NCI-H2107 treated with DMSO at 0.1 percent for 48 hours (cell line): ENCODE data around the gene SIGLEC9.

Experiments used
- DNase-seq: peaks from one replicate; lab custom pipeline; 2025; ENCODE audit not compliant: unreplicated experiment; lab: John Stamatoyannopoulos, UW

SIGLEC9 gene

DNA sequence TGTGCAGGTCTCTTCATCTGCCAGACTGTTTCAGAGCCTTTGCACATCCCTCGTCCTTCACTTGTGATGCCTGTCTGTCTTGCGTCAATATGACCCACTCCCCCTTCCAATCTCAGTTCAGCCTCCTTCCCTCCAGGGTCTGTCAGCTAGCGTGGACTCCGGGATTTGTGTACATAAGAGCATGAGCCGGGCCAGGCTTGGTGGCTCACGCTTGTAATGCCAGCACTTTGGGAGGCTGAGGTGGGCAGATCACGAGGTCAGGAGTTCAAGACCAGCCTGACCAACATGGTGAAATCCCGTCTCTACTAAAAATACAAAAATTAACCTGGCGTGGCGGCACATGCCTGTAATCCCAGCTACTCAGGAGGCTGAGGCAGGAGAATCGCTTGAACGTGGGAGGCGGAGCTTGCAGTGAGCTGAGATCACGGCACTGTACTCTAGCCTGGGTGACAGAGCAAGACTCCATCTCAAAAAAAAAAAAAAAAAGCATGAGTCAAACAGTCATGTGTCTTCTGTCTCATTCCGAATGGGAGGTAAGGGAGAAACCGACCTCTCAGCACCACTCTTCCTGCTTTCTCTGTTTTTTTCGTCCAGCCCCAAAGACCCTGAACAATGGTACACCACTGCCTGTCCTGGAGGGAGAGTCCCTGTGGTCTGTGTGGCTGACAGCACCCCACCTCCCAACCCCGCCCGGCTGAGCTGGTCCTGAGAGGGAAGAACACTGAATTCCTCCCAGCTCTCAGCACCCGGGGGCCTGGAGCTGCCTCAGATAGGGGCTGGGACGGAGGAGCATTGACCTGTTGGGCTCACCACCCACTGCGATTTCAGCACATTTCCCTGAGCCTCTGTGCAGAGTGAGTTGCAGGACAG lies 2.4 kb upstream of the SIGLEC9 start:
- no peak for DNase-seq

DNA sequence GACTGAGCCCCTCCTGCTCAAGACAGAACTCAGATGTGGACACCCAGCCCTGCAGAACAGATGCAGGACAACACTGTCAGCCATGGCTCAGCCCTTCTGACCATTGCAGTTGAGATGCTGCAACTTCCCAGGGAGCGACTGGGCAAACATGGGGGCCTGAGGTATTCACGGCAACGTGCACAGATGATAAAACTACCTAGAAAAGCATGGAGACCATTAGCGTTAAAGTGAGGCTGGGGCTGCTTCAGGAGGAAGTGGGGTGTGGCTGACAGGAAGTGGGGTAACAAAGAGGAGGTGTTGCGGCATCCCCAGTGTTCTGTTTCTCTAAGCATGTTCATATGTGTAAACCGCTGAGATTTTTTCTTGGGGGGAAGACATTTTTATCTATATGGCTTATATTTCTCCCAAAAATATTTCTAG lies 1.3 kb upstream of the SIGLEC9 start:
- DNase-seq = no peak

DNA sequence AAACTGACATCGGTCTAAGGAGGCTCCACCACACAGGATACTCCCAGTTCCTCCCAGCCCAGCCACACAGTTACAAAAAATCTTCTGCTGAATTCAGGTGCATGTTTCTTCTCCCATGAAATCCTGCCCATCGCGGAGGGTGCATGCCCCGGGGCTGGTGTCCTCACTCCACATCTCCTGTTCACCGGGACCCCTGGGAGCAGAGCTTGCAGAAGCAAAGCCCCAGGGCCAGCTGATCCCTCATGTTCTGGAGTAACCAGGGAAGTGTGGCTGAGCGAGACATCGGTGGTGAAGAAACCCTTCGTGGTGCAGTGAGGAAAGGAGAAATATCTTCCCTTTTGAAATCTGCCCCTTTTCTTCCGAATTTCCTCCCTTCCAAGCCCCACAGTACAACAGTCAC lies 904 bp upstream of the SIGLEC9 start:
- no peak for DNase-seq

DNA sequence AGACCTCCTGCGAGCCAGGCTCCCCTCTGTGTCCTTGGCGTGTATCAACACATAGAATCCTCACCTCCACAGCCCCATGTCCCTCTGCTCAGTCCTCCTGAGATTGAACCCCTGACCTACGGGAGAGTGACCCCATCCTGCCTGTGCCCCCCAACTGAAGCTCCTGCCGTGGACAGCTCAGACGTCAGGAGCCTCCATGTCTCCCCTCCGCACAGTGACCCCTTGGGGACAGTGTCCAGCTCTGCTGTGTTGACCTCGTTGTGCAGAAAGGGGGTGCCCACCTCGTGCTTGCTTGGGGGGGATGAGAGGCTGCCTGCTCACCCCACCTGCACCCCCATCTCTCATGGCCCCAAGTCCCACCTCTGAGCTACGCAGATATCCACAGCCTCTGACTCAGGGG lies 490 bp upstream of the SIGLEC9 start:
- DNase-seq = no peak

DNA sequence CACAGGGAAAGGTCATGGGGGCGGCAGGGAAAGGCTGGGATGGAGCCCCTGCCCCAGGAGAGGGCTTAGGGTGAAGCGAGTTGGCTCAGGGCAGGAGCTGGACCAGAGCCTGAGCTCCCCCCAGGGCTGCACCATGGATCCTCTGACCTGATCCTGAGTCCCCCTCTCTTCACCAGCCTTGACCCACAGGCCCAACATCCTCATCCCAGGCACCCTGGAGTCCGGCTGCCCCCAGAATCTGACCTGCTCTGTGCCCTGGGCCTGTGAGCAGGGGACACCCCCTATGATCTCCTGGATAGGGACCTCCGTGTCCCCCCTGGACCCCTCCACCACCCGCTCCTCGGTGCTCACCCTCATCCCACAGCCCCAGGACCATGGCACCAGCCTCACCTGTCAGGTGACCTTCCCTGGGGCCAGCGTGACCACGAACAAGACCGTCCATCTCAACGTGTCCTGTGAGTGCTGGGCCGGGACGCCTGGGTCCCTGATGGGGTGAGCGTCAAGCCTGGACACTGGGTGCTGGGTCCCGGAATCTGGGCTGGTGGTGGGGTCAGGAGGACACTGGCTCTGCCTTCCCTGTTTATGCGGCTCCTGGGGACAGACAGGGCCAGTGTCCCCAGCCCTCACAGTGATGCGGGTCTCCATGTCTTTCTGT lies 842 bp downstream of the SIGLEC9 start:
- DNase-seq = no peak

DNA sequence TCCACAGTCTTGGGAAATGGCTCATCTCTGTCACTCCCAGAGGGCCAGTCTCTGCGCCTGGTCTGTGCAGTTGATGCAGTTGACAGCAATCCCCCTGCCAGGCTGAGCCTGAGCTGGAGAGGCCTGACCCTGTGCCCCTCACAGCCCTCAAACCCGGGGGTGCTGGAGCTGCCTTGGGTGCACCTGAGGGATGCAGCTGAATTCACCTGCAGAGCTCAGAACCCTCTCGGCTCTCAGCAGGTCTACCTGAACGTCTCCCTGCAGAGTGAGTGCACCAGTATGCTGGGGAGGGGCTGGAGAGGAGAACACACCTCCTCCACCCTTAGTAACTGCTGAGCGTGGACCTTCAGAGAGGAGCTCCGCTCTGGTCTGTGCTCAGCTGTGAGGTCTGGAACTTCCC lies 2.3 kb downstream of the SIGLEC9 start:
- DNase-seq = no peak

DNA sequence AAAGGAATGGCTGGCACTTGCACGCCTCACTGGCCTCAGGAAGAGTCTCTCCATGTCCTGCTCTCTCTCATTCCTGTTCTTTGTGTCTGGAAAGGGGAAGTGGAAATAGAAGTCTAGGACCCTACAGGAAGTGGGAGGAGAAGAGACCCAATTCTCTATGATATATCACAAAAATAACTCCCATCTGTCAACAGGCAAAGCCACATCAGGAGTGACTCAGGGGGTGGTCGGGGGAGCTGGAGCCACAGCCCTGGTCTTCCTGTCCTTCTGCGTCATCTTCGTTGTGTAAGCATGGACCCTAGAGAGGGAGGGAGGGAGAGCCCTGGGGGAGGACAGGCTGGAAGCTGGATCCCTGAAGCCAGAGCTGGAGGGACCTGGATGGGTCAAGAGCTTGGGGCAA lies 3.0 kb downstream of the SIGLEC9 start:
- no peak for DNase-seq

DNA sequence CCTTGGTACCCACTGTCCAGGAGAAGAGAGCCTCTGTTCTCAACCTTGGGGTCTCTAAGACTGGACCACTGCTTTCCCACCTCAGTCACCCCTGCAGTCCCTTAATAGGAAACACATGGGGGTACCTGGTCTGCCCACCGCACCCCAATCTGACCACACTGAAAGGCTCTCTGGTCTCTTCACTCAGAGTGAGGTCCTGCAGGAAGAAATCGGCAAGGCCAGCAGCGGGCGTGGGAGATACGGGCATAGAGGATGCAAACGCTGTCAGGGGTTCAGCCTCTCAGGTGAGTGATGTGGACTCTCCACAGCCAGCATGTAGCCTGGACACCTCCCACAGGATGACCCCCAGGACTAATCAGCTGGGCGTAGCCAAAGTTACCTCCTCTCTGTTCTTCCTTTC lies 3.5 kb downstream of the SIGLEC9 start:
- DNase-seq = no peak

DNA sequence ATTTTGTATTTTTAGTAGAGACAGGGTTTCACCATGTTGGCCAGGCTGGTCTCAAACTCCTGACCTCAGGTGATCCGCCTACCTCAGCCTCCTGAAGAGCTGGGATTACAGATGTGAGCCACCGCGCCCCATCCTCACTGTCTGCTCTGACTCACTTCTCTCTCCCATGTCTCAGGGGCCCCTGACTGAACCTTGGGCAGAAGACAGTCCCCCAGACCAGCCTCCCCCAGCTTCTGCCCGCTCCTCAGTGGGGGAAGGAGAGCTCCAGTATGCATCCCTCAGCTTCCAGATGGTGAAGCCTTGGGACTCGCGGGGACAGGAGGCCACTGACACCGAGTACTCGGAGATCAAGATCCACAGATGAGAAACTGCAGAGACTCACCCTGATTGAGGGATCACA lies 5.0 kb downstream of the SIGLEC9 start:
- DNase-seq = no peak

DNA sequence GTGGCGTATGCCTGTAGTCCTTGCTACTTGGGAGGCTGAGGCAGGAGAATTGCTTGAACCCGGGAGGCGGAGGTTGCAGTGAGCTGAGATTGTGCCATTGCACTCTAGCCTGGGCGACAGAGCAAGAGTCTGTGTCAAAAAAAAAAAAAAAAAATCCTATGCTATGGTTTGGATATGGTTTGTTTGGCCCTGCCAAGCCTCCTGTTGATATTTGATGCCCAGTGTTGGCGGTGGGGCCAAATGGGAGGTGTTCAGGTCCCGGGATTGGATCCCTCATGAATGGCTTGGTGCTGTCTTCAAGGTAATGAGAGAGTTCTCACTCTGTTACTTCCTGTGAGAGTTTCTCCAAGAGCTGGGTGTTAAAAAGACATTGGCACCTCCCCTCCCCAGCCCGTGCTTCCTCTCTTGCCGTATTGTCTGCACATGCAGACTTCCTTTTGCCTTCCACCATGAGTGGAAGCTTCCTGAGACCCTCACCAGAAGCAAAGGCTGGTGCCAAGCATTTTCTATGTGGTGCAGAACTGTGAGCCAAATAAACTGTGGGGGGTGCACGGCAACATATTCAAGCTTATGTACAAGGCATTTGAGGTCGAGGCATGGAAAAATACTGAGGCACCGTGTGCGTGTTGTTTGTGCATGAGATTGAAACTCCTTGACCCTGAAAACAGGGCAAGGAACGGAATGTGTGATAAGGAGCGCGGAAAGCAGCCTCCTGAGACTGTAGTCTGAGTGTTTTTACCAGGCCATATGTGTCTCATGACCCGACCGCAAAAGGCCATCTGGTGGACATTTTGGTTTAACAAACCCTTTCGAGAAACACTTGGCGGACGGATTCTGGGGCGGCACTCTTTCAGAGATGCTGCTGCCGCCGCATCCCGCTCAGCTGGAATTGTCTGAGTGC lies 7.3 kb downstream of the SIGLEC9 start:
- no peak for DNase-seq

DNA sequence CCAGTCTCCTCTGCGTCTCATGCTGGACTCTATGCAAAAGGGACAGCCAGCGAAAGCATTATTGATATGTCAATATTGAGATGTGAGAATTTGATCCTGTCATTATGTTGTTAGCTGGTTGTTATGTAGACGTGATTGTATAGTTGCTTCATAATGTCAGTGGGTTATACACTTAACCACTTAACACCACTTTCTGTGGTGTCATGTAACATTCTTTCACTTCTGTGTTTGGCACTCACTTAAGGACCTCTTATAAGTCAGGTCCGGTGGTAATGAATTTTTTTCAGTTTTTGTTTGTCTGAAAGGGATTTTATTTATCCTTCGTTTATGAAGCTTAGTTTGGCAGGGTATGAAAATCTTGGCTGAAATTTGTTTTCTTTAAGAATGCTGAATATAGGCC lies 10.3 kb downstream of the SIGLEC9 start:
- DNase-seq = no peak

DNA sequence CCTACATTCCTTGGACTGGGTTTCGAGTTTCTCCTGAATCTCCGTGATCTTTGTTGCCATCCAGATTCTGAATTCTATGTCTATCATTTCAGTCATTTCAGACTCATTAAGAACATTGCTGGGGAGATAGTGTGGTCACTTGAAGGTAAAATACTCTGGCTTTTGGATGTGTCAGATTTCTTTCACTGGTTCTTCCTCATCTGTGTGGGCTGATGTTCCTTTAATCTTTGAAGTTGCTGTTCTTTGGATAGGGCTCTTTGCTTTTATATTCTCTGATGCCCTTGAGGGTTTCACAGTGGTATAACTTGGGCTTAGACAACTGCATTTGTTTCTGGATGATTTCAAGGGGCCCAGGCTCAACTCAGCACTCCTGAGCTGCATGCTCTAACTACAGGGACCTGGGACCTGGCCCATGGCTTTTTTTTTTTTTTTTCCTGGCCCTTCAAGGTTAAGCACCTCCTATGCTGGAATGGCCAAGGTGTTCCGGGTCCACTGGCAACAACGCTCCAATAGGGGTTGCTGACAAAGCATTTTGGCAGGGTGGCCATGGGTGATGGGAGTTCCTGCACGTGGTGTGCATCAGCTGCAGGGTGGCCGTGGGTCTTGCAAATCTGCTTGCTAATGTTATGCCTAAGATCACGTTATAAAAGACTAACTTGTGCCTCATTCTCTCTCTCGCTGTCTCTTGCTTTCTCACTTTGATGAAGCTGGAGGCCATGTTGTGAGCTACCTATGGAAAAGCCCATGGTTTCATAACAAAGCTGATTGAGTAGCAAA lies 11.5 kb downstream of the SIGLEC9 start:
- DNase-seq = no peak

DNA sequence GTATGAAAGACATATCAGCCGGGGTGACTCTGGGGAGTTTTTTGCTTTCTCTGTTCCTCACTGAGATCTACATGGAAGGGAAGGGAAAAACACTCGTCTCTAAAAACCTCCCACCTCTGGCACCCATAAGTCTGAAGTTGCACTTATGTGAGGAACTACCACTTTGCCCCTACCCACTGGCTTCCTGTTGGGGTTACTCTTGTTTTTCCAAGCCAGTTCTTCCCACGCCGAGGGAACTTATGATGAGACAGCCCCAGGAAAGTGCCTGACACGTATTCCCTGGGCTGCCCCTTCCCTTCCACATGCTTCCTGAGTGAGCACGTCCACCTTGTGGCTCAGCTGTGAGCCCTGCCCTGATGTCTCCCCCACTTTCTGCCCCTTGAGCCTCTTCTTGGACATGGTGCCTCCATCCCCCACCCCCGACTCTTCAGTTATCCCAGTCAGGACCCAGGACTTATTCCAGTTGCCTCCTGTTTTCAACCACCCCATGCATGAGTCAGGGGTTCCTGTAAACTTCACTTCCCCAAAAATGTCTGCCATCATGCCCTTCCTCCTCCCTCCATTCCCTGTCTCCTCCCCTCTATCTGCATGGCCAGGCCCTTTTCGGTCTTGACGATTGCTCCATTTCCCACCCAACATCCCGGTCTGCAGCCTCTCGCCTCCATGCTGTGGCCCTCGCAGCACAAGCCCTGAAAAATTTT lies 12.3 kb downstream of the SIGLEC9 start:
- DNase-seq = no peak

DNA sequence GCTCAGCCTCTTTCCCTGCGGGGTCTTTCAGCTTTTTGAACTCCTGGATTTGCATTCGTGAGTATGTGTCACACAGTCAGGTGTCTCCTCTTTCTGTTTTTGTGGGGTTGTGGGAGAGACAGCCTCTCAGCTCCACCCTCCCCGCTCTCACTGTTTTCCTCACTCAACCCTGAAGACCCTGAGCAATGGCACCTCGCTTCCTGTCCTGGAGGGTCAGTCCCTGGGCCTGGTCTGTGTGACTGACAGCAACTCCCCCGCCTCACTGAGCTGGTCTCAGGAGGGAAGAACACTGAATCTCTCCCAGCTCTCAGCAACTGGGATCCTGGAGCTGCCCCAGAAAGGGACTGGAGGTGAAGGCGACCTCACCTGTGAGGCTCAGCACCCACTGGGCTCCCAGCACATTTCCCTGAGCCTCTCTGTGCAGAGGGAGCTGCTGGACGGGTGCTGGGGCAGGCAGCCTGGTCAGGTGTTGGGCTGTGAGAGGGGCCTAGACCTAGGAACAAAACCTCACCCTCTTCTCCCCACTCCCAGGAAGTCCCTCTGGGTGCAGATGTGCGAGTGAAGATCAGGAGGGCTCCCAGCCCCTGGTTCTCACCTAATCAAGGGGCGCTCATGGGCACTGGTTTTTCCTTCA lies 13.2 kb downstream of the SIGLEC9 start:
- DNase-seq = no peak

DNA sequence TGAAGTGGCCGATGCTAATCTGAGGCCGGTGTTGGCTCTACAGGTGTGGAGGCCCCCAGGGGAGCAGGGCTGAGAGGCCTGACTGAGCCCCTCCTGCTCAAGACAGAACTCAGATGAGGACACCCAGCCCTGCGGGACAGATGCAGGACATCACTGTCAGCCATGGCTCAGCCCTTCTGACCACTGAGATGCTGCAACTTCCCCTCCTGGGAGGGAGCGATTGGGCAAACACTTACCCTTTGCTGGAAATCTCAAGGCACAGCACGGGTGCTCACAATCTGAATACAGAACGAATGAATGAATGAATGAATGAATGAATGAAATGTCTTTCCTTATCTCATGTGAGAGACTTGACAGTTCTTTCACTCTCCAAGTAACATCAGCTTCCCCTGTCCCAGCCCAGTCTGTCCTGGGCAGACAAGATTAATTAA lies 13.9 kb downstream of the SIGLEC9 start:
- no peak for DNase-seq

DNA sequence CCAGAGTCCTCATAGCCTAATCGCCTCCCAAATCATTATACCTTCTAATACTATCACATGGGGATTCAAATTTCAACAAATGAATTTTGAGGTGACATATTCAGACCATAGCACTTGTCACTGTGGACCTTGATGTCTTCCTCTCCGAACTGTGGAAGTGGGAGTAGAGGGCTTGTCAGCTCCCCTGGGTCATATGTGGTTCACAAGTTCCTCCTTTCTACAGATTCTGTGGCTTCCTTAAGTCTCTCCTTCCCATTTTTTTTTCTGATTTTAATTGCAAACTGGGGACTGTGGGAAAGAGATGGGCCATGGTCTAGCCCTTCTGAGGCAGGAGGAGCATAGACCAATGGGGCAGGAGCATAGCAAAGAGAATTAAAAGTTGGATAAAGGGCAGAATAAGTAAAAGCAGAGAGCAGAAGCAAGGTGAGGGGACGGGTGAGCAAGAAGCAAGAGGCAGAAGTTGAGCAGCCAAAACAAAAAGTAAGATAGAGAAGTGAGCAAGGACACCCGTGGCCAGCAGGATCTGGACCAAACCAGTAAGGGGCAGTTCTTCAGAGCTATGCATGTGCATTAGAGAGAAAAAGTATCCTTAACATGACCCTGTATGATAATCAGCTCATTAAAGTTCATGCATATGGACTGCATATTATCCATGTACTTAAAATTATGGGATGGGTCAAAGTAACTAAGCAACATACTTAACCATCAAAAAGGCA lies 14.8 kb downstream of the SIGLEC9 start:
- no peak for DNase-seq

DNA sequence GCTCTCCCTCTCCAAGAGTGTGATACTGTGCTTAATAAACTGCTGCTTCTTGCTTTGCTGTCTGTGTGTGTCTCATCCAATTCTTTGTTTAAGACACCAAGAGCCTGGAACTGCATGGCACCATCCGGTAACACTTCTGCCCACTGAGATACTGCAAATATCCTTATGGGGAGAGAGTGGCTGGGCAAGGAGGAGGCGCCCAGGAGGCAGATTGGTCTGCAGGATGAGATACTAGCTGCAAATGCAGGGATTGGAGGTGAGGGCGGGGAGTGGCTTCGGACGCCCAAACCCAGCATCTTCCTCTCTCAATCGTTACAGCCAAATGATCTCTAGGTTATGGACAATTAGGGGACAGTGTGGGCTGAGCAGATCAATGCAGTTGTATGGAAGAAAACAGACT lies 15.7 kb downstream of the SIGLEC9 start:
- DNase-seq = no peak

DNA sequence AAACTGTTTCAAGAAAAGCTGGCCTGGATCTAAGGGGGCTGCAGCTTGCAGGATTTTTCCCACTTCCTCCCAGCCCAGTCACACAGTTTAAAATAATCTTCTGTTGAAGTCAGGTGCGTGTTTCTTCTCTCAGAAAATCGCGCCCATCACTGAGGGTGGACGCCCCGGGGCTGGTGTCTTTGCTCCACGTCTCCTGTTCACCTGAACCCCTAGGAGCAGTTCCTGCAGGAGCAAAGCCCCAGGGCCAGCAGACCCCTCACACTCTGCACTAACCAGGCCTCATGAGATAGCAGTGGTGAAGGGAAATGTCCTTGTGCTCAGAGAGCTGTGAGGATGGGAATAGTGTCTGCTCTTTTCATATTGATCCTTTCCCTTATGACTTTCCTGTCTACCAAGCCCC lies 16.5 kb downstream of the SIGLEC9 start:
- no peak for DNase-seq

DNA sequence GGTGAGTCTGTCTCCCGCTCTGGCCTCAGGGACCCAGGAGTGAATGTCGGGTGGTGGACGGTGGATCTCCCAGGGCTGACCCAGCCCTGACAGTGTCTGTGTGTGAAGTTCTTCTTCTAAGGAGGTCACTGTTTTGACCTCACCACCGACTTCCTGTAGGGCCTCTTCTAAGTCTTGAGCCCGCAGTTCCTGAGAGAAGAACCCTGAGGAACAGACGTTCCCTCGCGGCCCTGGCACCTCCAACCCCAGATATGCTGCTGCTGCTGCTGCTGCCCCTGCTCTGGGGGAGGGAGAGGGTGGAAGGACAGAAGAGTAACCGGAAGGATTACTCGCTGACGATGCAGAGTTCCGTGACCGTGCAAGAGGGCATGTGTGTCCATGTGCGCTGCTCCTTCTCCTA lies 17.4 kb downstream of the SIGLEC9 start, which contains the start of gene SIGLEC7:
Gene SIGLEC7 (plus strand): TSS at position 183 of the 400 bp plus-strand sequence. CDS start 69 bp downstream, at position 252.
- DNase-seq = no peak
